ENCODE measurements around the gene PACRG.

- TF ChIP-seq, protein P1, sequence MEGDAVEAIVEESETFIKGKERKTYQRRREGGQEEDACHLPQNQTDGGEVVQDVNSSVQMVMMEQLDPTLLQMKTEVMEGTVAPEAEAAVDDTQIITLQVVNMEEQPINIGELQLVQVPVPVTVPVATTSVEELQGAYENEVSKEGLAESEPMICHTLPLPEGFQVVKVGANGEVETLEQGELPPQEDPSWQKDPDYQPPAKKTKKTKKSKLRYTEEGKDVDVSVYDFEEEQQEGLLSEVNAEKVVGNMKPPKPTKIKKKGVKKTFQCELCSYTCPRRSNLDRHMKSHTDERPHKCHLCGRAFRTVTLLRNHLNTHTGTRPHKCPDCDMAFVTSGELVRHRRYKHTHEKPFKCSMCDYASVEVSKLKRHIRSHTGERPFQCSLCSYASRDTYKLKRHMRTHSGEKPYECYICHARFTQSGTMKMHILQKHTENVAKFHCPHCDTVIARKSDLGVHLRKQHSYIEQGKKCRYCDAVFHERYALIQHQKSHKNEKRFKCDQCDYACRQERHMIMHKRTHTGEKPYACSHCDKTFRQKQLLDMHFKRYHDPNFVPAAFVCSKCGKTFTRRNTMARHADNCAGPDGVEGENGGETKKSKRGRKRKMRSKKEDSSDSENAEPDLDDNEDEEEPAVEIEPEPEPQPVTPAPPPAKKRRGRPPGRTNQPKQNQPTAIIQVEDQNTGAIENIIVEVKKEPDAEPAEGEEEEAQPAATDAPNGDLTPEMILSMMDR (IDR thresholded peaks at IDR 0.05) = no peak
- no peak for TF ChIP-seq POLR2AphosphoS5 (IDR thresholded peaks at IDR 0.05)
- TF ChIP-seq POLR2A (IDR thresholded peaks at IDR 0.05) = no peak
Measured at GRCh38 chr6:162873537-162873936, 145.8 kb downstream of the PACRG start.

All from upper lobe of left lung (tissue), 4 donors.